ENCODE data around the gene CYP11A1. TPM values are rescaled to one million over a fixed set of nuclear protein-coding genes. Genes with fewer than 3 reads are reported as not detected.
"Not testable (repeated sequence)": the region's sequence is repeated elsewhere in the genome, so short reads cannot be mapped to it uniquely, and the experiment has no call there.

The CYP11A1 gene
- total RNA-seq, 4 donors from 2014 or later = 0.67 to 3.7 (median 2.7) TPM

DNA sequence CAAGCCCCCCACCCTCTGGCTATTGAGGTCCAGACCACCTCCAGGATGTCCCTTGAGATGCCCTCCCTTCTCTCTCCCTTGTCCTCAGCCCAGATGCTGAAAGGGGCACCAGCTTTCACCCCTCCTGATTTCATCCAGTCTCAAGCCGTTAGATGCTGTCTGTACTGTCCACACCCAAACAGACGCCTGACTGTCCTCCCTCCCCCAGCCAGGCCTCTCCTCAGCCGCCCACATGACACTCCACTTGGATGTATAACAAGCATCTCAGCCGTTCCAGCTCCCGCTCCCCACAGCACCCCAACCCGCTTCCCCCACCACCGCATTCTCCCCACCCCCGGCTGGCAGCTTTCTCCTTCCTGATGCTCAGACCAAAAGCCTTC is 25.0 kb upstream of the CYP11A1 start:
- 36% methylated on average over 4 to 6 of the region's 8 CpGs for WGBS, 2 donors (ENCODE audit: low coverage in 1 of 2)
- TF ChIP-seq, protein P1, sequence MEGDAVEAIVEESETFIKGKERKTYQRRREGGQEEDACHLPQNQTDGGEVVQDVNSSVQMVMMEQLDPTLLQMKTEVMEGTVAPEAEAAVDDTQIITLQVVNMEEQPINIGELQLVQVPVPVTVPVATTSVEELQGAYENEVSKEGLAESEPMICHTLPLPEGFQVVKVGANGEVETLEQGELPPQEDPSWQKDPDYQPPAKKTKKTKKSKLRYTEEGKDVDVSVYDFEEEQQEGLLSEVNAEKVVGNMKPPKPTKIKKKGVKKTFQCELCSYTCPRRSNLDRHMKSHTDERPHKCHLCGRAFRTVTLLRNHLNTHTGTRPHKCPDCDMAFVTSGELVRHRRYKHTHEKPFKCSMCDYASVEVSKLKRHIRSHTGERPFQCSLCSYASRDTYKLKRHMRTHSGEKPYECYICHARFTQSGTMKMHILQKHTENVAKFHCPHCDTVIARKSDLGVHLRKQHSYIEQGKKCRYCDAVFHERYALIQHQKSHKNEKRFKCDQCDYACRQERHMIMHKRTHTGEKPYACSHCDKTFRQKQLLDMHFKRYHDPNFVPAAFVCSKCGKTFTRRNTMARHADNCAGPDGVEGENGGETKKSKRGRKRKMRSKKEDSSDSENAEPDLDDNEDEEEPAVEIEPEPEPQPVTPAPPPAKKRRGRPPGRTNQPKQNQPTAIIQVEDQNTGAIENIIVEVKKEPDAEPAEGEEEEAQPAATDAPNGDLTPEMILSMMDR (IDR thresholded peaks at IDR 0.05) = no peak
- TF ChIP-seq POLR2AphosphoS5 (IDR thresholded peaks at IDR 0.05) (no peak), EP300 (IDR thresholded peaks at IDR 0.05) (no peak)
- Histone ChIP-seq H3K4me1 (no peaks in the 10 kb centered on the region), H3K9me3 (no peaks in the 10 kb centered on the region), H3K27ac (no peak overlapping the region), H3K27me3 (no peaks in the 10 kb centered on the region), H3K36me3 (no peaks in the 10 kb centered on the region), H3K4me3 (no peak overlapping the region)
- no peak for ATAC-seq

DNA sequence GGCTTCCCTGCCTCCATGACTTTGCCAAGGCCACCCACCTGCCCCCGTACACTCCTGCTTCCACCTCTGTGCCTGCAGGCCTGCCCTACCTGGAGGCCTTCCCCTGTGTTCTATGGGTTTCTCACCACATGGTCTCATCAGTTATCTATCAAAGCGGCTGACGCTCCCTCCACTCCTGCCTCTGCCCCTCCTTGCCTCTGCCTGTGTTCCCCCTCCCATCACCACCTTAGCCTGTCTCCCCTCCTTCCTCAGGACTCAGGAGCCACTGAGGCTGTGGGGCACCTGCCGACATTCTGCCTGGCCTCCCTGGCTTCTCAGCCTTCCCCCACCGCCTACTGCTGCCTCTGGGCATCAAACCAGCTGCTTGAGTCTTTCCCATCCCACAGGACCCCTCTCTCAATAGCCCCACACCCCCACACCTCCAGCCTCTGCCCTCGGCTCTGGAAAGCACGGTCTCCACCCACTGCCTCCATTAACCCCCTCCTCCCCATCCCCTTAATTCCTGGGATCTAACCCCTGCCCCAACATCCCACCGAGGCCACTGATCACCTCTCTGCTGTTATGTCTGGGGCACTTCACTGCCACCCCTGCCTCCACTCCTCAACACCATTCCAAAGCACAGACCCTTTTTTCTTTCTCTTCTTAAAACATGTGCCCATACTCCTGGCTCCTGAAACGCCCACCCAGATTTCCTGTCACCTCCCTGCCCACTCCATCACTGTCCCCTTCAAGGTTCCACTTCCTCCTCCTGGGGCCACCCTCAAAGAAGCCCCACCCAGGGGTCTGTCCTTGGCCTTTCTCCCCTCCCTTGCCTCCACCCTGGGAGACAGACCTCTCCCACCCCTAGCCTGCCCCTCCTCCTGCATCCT is 24.4 kb upstream of the CYP11A1 start:
- 71 to 78% methylated on average over 3 to 8 of the region's 9 CpGs for WGBS, 2 donors (ENCODE audit: low coverage in 1 of 2)
- no peak overlapping the region for H3K4me3 ChIP-seq
- TF ChIP-seq EP300 (IDR thresholded peaks at IDR 0.05) (no peak), POLR2A (IDR thresholded peaks at IDR 0.05) (no peak), POLR2AphosphoS5 (IDR thresholded peaks at IDR 0.05) (no peak)
- TF ChIP-seq, protein P1 (IDR thresholded peaks at IDR 0.05) = no peak
- H3K36me3 ChIP-seq = no peaks in the 10 kb centered on the region
- peak overlapping the region in 1 of 4 donors; percentile 0 for H3K27ac ChIP-seq
- no peaks in the 10 kb centered on the region for H3K27me3 ChIP-seq
- no peaks in the 10 kb centered on the region for H3K9me3 ChIP-seq
- no peak for ATAC-seq
- no peaks in the 10 kb centered on the region for H3K4me1 ChIP-seq

DNA sequence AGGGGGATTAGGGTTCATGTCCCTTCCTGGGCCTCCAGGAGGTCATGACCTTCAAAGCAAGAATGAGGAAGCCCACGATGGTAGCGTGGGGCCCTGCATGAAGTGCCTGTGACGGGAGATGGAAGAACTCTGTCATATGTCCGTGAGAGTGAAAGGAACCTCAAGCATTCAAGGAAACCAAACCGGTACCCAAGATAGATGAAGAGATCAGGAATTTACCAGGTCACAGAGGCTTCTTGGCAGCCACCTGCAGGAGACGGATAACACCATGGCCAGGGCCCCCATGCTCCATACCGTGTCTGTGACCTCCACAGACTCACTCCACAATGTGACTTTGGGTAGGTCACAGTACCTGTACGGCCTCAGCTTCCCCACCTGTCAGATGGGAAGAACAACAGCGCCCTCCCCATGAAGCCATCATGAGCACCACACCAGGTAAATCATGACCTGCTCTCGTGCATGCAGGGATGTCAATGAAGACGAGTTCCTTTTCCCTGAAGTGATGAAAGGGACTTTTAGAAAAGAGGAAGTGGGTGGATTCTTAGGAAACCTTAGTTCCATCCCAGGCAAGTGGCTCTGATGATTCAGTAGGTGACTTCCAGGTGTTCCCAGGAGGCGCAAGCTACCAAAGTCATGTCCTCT is 23.3 kb upstream of the CYP11A1 start:
- ATAC-seq = no peak
- Histone ChIP-seq H3K4me3 (no peak overlapping the region), H3K4me1 (peaks cover 0 to 4% (median 0%) of the 10 kb centered on the region in 3 donors), H3K27me3 (no peaks in the 10 kb centered on the region), H3K36me3 (no peaks in the 10 kb centered on the region), H3K27ac (no peak overlapping the region), H3K9me3 (no peaks in the 10 kb centered on the region)
- 83 to 93% methylated on average over 2 to 3 of the region's 12 CpGs for WGBS, 2 donors (ENCODE audit: low coverage in 1 of 2)
- TF ChIP-seq, protein P1 (IDR thresholded peaks at IDR 0.05) = no peak
- TF ChIP-seq EP300 (IDR thresholded peaks at IDR 0.05) = no peak
- no peak for TF ChIP-seq POLR2A (IDR thresholded peaks at IDR 0.05)
- TF ChIP-seq POLR2AphosphoS5 (IDR thresholded peaks at IDR 0.05) = no peak

DNA sequence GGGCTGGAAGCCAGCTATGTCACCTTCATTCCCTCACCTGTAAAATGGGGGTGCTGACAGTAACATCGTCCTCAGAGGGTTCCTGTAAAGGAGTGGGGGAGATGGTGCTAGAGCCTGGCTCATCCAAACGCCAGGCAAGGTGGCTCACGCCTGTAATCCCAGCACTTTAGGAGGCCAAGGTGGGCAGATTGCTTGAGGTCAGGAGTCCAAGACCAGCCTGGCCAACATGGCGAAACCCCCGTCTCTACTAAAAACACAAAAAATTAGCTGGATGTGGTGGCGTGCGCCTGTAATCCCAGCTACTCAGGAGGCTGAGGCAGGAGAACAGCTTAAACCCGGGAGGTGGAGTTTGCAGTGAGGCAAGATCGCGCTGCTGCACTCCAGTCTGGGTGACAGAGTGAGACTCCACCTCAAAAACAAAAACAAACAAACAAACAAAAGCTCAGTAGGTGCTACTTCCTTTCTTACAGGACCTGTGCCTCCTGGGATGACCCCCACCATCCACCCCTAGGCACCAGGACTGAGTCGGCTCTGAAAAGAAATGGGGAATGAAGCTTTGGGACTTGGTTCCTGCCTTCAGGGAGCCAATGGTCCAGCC is 22.7 kb upstream of the CYP11A1 start:
- H3K27ac ChIP-seq, H3K9me3 ChIP-seq, ATAC-seq, H3K4me3 ChIP-seq, H3K36me3 ChIP-seq, H3K27me3 ChIP-seq: not testable (repeated sequence)
- WGBS, 2 donors (ENCODE audit: low coverage in 1 of 2) = 91 to 93% methylated on average over 5 to 11 of the region's 11 CpGs
- H3K4me1 ChIP-seq = peaks cover 0 to 11% (median 0%) of the 10 kb centered on the region in 3 donors

DNA sequence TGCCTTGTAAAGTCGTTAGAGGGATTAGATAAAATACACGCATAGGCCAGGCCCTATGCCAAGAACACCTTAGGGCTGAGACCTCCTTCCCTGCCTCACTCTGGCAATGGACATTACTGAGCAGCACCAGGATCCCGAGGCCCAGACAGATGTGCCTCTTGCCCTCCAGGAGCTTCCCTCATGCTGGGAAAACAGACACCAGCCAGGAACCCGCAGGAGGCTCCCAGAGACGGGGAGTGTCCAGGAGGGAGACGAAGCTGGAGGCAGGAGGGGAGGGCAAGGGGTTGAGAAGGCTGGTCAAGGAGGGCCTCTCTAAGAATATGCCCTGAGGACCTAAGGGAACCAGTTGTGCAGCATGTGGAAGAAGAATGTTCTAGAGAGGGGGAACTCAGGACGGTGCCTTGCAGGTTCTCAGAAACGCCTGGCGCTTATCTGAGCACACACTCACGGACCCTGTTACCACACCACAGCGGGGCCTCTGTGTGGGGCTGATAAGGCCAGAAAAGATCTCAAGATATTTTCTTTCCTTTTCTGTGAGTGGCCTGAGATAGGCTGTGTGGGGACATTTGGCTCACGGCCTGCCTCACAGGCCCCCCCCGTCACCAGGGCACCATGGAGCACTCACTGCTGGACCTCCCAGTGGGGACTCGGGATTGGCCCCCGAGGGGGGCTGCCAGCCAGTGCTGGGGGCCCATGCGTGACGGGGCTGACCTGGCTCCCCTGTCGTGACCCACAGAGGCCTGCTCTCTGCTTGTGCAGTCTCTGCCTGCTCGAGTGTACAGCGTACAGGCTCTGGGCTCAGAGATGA is 22.0 kb upstream of the CYP11A1 start:
- Histone ChIP-seq H3K9me3 (no peaks in the 10 kb centered on the region), H3K27me3 (no peaks in the 10 kb centered on the region), H3K4me1 (peaks cover 0 to 16% (median 0%) of the 10 kb centered on the region in 3 donors), H3K36me3 (no peaks in the 10 kb centered on the region), H3K27ac (no peak overlapping the region), H3K4me3 (no peak overlapping the region)
- WGBS, 2 donors (ENCODE audit: low coverage in 1 of 2) = 70 to 73% methylated on average over 5 to 11 of the region's 20 CpGs
- TF ChIP-seq EP300 (IDR thresholded peaks at IDR 0.05) = no peak
- TF ChIP-seq, protein P1 (IDR thresholded peaks at IDR 0.05) = no peak
- no peak for TF ChIP-seq POLR2A (IDR thresholded peaks at IDR 0.05)
- no peak for TF ChIP-seq POLR2AphosphoS5 (IDR thresholded peaks at IDR 0.05)
- no peak for ATAC-seq

Data from gastroesophageal sphincter (tissue), 4 donors.